ENCODE data around the gene MPP2. TPM values are rescaled to one million over a fixed set of nuclear protein-coding genes. Genes with fewer than 3 reads are reported as not detected.

Gene MPP2
- total and polyA plus RNA-seq, 2 of the 13 experiments (the other 11 are each of a cell fraction or from before 2014, with no cell fraction given), result 0.20 to 1.7 TPM

DNA sequence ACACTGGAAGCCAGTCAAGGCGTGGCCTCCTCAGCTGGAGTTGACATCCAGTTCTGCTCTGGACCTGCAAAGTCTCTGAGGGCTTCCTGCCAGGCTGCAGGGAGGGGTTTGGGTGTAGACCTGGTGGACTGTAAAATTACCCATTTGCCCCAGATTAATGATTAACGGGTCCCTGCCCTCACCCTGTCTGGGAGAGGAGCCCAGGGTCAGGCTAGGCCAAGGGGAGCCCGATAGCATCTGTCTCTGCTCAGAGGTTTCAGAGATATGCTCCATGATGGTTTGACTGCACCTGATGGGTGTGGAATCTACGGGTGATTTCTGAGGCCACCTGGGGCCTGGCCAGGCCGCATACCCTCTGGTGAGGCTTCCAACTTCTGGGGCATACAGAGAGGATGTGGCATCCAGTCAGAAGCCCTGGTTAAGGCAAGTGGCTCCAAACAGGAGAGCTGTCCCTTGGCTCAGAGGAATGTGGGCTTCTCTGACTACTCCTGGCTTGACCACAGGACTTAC, 23.8 kb upstream of the MPP2 start (continued):
- TF ChIP-seq, protein P1, sequence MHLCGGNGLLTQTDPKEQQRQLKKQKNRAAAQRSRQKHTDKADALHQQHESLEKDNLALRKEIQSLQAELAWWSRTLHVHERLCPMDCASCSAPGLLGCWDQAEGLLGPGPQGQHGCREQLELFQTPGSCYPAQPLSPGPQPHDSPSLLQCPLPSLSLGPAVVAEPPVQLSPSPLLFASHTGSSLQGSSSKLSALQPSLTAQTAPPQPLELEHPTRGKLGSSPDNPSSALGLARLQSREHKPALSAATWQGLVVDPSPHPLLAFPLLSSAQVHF (CRISPR knock-in tag; IDR thresholded peaks at IDR 0.05), result no peak
- TF ChIP-seq JDP2 (CRISPR knock-in tag; IDR thresholded peaks at IDR 0.05; ENCODE audit: borderline replicate concordance) (no peak), KDM5A (IDR thresholded peaks at IDR 0.05; ENCODE audit: borderline replicate concordance, low read length) (no peak), CHD4 (IDR thresholded peaks at IDR 0.05; ENCODE audit: borderline replicate concordance, low read length) (no peak), TOE1 (CRISPR knock-in tag; IDR thresholded peaks at IDR 0.05) (no peak), GPN1 (CRISPR knock-in tag; IDR thresholded peaks at IDR 0.05; ENCODE audit: borderline replicate concordance) (no peak), SRSF1 (optimal IDR thresholded peaks at IDR 0.05; ENCODE audit: low read depth, low read length) (no peak), LCORL (IDR thresholded peaks at IDR 0.05) (no peak), LCORL (CRISPR knock-in tag; IDR thresholded peaks at IDR 0.05) (0 out of 2 replicates have a peak, but pooled peaks have one; percentile 43), TBX2 (CRISPR knock-in tag; IDR thresholded peaks at IDR 0.05; ENCODE audit: borderline replicate concordance) (peak; percentile 50), ZFP37 (CRISPR knock-in tag; IDR thresholded peaks at IDR 0.05; ENCODE audit: borderline replicate concordance) (no peak), ZFX (CRISPR knock-in tag; IDR thresholded peaks at IDR 0.05; ENCODE audit: low read depth) (peak; percentile 37; the same call in 1 of the 2 replicates), ZNF572 (CRISPR knock-in tag; IDR thresholded peaks at IDR 0.05) (no peak), ZSCAN29 (CRISPR knock-in tag; conservative IDR thresholded peaks at IDR 0.05) (no peak), ZNF549 (CRISPR knock-in tag; IDR thresholded peaks at IDR 0.05) (no peak), SMAD3 (CRISPR knock-in tag; IDR thresholded peaks at IDR 0.05) (no peak), ARID3A (IDR thresholded peaks at IDR 0.05; ENCODE audit: low read depth, low read length) (0 out of 2 replicates have a peak, but pooled peaks have one; percentile 15), SP5 (CRISPR knock-in tag; IDR thresholded peaks at IDR 0.05; ENCODE audit: borderline replicate concordance, low read depth) (no peak), SOX6 (IDR thresholded peaks at IDR 0.05) (no peak), SOX6 (CRISPR knock-in tag; IDR thresholded peaks at IDR 0.05) (peak; percentile 39; the same call in 1 of the 2 replicates), ZNF468 (CRISPR knock-in tag; IDR thresholded peaks at IDR 0.05) (no peak), ADNP (CRISPR knock-in tag; IDR thresholded peaks at IDR 0.05) (no peak)
- TF ChIP-seq, protein P2, sequence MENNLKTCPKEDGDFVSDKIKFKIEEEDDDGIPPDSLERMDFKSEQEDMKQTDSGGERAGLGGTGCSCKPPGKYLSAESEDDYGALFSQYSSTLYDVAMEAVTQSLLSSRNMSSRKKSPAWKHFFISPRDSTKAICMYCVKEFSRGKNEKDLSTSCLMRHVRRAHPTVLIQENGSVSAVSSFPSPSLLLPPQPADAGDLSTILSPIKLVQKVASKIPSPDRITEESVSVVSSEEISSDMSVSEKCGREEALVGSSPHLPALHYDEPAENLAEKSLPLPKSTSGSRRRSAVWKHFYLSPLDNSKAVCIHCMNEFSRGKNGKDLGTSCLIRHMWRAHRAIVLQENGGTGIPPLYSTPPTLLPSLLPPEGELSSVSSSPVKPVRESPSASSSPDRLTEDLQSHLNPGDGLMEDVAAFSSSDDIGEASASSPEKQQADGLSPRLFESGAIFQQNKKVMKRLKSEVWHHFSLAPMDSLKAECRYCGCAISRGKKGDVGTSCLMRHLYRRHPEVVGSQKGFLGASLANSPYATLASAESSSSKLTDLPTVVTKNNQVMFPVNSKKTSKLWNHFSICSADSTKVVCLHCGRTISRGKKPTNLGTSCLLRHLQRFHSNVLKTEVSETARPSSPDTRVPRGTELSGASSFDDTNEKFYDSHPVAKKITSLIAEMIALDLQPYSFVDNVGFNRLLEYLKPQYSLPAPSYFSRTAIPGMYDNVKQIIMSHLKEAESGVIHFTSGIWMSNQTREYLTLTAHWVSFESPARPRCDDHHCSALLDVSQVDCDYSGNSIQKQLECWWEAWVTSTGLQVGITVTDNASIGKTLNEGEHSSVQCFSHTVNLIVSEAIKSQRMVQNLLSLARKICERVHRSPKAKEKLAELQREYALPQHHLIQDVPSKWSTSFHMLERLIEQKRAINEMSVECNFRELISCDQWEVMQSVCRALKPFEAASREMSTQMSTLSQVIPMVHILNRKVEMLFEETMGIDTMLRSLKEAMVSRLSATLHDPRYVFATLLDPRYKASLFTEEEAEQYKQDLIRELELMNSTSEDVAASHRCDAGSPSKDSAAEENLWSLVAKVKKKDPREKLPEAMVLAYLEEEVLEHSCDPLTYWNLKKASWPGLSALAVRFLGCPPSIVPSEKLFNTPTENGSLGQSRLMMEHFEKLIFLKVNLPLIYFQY (CRISPR knock-in tag; IDR thresholded peaks at IDR 0.05; ENCODE audit: borderline replicate concordance), result no peak
- TF ChIP-seq, protein P3, sequence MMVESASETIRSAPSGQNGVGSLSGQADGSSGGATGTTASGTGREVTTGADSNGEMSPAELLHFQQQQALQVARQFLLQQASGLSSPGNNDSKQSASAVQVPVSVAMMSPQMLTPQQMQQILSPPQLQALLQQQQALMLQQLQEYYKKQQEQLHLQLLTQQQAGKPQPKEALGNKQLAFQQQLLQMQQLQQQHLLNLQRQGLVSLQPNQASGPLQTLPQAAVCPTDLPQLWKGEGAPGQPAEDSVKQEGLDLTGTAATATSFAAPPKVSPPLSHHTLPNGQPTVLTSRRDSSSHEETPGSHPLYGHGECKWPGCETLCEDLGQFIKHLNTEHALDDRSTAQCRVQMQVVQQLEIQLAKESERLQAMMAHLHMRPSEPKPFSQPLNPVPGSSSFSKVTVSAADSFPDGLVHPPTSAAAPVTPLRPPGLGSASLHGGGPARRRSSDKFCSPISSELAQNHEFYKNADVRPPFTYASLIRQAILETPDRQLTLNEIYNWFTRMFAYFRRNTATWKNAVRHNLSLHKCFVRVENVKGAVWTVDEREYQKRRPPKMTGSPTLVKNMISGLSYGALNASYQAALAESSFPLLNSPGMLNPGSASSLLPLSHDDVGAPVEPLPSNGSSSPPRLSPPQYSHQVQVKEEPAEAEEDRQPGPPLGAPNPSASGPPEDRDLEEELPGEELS (CRISPR knock-in tag; IDR thresholded peaks at IDR 0.05), result 0 out of 2 replicates have a peak, but pooled peaks have one; percentile 10

All from HepG2 (cell line).